NOMO-1 treated with dmso at 0.1 percent for 144 hours (cell line): ENCODE results near the gene DOK3.
A peak's percentile ranks its signal among the peaks of the same experiment; 100 is the strongest.
"Not testable (repeated sequence)": the region's sequence is repeated elsewhere in the genome, so short reads cannot be mapped to it uniquely, and the experiment has no call there.

ENCODE experiments used
- DNase-seq: peaks from one replicate; lab custom pipeline; 2025; ENCODE audit not compliant: unreplicated experiment; lab: John Stamatoyannopoulos, UW

Gene DOK3

DNA sequence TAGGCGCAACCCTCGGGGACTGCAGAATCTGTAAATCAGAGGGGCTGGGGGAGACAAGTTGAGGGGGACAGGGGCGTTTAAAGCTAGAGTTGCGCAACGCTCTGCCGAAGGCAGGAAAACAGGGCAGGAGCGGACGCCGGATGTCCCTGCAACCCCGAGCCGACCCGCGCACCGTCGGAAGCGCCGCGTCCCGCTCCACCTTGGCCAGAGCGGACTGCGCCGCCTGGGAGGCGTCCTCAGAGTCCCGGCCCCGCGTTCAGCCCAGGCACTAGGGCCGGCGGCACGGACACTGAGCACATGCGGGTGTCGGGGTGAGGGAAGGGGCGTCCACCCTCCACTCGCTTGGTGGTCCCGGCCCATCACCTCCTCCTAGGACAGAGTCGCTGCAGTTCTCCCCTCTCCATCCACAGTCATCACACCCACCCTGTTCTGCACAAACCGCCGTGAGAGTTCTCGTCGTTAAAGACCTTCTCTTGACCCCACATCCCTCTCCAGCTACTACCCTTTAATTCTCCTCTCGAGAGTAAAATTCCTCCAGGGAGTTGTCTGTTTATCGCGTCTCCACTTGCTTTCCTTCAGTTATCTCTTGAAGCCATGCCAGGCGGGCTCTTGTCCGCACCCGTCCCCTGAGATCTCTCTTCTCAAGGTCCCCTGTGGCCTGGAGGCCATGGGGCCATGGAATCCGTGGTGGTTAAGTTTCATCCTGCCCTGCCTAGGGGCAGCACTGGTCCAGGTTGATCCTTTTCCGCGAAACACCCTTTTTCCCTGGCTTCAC is 11.4 kb downstream of the DOK3 start:
- no peak for DNase-seq

DNA sequence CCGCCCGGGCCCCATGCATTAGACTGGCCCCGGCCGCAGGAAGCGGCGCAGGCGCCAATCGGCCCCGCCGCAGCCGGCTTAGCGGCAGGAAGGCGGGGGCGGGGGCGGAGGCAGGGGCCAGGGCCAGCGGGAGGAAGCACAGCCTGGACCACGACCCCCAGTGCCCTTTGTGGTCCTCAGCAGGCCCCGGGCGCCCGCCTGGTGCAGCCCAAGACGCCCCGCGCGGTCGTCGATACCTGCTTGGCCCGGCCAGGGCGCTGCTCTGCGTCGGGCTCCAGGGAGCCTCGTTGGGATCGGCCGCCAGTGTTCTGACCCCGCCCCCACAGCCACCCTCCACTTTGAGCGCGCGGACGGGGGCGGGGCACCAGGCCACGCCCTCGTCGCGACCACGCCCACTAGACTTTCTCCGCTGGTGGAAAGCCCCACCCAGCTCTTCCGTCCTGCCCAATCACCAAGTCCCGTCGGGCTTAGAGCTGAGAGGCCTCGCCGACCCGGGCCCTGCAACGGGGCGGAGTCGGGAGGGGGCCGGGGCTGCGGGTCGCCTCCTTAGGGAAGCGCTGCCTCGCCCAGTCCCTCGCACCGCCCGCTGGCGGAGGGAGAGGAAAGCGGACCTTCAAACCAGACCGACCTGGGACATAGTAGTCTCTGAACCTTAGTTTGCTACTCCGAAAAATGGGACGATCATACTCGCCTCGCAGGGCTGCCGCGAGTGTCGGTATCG is 12.2 kb downstream of the DOK3 start, which contains the start of gene PDLIM7:
Gene PDLIM7 (minus strand): TSS at position 313 of the 721 bp plus-strand sequence. CDS start 1,092 bp downstream, outside the sequence.
- peak; percentile 98 for DNase-seq

DNA sequence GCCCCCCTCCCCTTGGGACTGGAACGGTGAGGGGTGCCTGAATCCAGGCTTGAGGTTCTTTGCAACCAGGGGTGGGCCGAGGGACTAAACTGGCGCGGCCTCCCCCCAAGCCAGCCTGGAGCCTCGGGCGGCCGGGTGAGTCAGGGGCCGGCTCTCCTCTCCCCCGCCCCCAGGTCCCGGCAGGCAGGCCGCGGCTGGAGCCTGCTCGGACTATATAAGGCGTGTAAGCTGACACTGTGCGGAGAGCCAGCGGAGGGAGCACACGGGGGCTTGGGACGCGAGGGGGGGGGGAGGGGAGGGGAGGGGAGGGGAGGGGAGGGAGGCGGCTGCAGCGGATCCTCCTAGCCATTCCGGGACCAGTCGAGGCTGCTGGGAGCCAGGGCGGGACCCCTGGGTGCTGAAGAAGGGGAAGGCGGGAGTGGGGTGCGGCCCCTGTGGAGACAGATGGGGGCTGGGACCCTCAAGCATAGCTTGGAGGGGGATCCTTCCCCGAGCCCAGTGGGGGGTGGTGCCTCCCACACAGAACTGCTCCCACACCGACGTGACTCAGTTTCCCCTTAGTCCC is 12.8 kb downstream of the DOK3 start:
- no peak for DNase-seq

DNA sequence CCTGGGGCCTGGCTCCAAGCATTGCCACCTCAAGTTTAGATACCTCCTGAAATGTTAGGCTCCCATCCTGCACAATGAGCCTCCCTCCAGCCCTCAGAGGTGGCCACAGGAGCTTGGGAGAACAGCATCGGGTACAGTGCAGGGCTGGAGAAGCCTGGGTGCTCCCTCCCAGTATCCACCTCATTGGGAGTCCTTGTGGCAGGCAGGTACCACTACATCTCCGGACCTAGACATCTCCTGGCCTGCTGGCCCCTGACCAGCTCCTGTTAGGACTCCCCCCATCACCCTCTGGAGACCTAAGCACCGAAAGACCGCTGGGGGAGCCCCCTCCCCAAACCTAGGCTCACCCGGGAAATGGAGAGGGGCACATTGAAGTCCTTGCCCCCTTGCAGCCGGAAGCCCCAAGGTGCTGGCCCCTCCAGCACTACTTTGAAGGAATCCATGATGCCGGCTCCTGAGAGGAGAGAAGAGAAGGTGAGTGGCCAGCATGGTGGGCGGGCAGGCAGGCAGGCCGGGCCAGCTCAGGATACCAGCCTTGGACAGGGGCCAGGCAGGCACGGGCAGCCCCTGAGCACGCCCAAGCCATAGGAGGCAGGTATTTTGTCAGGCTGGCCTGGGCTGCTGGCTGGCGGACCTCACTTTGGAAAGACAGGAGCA is 13.4 kb downstream of the DOK3 start:
- no peak for DNase-seq

DNA sequence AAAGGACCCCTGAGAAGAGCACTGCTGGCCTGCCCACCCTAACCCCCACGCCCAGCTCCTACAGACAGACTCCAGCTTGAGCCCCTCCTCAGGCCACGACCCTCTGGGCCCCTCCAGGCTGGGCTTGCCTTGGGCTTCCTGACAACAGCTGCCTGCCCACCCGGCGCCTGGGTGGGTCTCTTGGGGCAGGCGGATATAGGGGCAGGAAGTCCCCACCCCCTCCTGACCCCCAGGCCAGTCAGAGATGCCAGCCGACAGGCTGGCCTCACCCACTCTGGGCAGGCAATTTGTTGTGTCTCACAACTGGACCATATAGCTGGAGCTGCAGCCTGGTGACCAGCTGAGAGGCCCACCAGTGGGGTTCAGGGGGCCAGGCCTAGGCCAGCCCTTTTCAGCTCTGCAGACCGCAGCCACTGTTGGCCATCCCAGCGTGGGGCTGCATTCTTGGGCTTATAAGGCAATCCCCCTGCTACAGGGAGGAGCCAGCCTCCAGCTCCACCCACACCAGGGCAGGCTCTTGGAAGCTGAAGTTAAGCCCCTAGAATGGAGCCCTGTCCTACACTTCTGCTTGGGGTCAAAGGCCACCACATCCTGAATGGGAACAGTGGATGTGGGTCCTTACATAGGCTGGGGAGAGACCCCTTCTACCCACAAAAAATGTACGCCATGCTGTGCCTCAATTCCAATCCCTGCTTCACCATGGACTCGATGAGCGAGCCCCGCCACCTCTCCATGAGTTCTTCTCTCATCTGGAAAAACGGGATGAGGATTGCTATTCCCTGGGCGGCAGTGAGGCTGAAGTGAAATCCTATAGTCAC is 14.2 kb downstream of the DOK3 start:
- peak; percentile 18 for DNase-seq

DNA sequence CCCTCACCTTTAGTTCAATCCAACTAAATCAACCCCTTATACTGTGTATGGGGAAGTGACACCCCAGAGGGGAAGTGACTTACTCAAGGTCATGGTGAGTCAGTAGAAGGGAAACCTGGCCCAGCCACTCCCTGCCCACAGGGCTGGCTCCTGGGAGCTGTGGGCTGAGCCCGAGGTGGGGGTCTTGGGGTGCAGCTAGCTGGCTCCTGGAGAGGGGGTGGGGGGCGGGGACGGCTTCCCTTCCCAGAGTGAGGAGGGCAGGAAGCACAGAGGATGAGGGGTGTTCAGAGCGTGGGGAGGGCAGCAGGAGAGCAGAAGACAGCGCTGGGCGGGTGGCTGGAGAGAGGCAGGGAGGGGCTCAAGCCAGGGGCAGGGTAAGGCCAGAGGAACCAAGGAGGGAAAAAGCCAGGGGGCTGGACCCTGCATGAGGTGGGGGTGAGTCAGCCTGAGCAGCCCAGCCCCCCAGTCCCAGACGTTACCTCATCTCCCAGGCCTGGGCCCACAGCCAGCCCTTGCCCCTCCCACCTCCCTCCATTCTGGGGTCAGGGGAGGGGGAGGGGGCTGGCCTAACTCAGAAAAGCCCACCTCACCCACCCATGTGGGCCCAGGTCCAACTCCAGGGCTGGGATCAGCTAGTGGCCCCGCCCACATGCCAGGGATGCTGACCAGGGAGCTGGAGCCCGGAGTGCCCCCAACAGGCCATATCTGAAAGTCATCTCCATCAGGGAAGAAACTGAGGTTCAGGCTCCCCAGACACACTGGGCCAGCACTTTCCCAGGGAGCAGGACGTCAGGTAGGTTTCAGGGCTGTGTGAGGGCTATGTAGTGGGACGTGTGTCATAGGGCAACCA is 15.1 kb downstream of the DOK3 start:
- DNase-seq = peak; percentile 80

DNA sequence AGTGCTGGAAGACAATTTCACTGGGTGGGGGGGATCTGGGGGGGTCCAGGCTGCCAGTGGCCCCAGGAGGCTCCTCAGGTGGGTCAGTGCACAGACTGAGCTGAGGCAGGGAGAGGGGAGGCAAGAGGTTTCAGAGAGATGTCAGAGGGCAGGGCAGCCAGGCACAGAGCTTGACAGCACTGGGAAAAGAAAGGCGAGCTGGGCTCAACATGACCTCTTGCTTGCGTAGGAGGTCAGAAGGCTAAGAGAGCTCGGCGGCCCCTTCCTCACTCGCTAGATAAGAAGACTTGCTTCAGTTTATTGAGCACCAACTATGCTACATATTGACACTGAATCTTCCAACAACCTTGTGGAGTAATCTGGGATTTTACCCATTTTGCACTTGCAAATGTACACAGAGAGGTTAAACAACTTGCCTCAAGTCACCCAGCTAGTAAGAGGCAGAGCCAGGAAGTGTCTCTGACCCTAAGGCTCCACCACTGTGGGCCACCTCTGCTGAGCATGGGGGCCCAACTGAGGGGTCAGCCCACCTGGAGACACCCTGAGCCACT is 15.8 kb downstream of the DOK3 start:
- no peak for DNase-seq

DNA sequence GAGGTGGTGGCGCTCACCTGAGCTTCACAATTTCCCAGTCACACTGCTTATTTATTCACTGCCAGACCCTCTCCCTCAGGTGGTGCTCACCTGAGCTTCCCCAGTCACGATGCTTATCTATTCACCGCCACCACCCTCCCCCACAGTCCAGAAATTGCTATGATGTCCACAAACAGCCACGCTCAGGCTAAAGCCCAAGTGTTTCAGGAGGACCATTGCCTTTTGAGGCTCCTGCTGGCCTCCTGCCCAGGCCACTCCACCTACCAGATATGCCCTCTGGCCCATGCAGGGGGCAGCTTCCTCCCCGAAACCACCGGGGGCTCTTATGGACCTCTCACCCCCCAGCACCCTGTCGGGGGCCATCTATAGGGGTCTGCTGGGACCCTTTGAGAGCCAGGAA is 16.8 kb downstream of the DOK3 start:
- DNase-seq = no peak

DNA sequence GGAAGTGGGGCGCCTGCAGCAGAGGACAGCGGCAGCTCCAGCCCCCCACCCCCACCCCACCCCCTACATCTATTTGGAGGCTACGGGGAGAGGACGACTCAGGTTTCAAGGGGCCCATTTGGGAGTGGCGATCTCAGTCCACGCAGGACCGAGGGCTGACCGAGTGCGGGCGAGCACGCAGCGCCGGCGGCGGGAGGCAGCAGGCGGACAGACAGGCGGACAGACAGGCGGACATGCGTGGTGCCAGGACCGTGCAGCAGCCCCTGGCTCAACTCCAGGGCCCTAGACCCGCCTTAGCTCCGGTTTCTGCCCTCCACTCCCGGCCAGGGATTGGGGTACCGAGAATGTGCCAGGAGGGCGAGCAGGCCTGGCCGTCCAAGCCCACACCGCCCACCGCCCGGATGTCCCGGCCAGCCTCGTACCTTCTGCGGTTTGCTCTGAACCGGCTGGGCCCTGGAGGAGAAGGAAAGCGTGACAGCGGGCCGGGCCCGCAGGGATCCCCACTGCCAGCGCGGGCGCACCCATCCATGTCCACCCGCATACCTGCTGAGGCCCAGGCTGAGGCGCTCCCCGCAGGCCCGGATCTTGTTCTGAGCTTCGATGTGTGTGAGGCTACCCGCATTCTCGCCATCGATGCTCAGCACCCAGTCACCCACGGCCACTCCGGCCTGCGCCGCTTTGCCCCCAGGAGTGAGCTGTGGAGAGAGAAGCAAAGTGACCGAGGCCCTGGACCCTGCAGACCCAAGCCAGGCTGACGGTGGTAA is 17.5 kb downstream of the DOK3 start:
- no peak for DNase-seq

DNA sequence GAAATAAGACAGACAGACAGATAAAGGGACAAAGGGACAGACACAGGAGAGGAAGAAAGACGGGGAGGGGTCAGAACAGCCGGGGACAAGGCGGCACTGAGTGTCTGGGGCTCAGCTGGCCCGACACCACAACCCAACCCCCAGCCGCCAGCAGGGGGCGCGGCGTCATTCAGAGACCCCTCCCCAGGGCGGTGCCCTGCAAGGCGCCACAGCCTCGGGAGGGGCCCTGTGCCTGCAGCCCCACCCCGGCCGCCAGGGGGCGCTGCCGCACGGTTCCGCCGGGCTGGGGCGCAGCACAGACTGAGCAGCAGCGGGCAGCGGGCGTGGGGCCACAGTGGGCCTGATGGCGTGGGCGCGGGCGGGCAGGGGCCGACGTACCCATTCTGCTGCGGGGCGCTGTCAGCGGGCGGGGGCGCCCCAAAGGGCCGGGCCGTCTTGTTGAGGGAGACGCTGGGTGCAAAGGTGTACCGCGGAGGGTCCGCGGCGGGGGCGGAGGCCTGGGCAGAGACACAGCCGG is 18.1 kb downstream of the DOK3 start:
- DNase-seq = no peak

DNA sequence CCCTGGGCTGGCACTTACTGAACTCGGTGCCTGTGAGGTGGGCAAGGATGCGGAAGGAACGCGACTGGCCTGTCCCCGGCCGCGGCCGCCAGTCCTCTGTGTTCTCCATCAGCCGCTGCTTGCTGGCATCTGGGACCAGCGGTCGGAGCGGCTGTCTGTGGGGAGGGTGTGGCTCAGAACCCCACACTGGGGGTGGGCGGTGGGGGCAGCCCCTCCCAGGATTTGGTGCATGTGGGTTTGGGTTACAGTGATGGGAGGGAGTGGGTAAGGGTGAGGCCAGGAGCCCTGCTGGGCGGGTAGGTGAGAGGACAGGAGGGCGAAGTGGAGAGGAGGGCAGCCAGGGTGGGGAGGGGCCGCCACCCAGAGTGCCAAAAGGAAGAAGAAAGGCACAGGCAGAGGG is 18.6 kb downstream of the DOK3 start:
- DNase-seq = no peak

DNA sequence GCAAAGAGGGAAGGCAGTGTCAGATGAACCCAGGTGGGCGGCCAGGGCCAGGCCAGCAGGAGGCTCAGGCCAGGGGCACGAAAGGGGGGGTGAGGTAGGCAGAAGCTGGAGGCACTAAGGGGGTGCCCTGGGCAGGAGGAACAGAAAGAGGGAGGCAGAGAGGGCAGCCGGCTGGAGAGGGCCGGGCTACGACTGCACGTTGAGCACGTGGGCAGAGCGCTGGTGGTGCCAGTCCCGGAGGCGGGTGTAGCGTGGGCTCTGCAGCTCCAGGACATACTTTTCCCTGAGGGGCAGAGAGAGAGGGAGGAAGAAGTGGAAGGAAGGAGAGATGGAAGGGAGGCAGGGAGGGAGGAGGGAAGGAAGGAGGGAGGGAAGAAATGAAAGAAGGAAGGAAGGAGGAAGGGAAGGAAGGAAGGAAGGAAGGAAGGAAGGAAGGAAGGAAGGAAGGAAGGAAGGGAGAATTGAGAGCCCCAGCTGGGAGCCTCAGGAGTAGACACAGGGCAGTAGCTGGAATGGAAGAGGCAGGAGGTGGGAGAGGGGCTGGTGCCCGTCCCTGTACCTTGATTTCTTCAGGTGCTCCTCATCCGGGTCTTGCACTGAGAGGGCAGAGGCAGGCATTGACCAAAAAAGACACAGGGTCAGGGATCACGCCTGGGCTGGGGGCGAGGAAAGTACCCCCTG is 19.2 kb downstream of the DOK3 start:
- no peak for DNase-seq

DNA sequence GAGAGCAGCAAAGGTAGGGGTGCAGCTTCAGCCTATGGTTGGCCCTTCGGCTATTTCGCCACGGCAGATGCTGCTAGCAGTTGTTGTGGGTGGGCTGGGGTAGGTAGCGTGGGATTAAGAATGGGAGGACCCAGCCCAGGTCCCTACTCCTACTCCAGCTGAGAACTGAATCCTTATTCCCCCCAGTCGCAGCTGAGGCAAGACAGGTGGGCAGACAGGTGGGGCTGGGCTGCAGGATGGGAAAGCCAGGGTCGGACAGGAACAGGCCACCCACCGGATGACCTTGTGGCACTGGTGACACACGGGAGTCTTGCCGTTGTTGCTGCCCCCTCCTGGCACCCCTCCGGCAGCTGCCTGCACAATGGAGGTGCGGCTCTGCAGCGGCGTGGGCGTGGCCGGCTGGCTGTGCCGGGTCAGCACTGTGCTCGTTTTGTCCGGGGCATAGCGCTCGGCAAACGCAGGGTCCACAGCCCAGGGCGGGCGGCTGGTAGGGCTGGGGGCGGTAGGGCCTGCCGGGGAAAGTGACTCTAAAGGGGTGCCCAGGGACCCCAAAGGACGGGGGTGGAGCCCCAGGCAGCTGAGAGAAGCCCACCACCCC is 20.4 kb downstream of the DOK3 start:
- no peak for DNase-seq

DNA sequence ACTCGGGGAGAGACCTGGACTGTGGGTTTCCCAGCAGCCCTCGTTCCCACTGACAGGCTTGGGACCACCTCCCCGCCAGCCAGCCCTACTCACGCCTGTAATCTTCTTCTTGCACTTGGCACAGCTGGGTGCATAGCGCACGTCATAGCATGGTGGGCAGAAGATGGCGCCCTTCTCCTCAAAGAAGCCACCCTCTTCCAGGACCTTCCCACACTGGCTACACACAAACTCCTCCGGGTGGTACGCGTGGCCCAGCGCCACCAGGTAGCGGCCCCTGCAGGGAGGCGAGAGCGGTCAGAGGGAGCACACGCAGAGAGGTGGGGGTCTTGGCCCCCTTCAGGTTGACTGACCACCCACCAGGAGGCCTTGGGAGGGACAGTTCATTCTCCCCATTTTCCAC is 21.7 kb downstream of the DOK3 start:
- DNase-seq = no peak

DNA sequence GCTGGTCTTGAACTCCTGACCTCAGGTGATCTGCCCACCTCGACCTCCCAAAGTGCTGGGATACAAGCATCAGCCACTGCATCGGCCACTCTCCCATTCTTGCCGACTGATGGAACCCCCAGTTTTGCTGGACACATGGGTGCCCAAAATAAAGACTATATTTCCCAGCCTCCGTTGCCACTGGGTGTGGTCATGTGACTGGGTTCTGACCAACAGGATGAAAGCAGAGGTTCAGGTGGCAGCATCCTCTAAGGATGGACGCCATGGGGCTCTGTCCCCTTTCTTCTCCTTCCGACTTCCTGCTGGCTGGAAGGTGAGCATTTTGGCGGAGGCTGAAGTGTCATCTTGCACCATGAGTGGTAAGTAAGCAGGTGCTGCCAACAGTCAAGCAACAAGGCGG is 22.5 kb downstream of the DOK3 start:
- DNase-seq = no peak

DNA sequence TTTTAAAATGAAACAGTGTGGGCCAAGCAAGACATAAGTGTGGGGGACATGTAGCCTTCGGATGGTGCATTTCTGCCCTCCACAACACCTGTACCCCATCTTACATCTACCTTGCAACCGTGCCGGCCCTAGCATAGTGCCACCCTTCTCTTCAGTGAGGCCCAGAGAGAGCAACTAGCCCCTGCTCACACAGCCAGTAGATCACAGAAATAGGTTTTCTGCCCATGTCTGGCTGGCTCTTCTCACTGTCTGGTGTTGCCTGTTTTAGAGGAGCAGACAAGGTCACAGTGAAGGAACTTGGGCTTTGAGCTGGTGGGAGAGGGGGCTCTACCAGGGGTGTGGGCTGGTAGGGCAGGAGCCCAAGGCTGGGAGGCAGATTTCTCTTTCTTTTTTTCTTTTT is 23.4 kb downstream of the DOK3 start:
- DNase-seq = no peak

DNA sequence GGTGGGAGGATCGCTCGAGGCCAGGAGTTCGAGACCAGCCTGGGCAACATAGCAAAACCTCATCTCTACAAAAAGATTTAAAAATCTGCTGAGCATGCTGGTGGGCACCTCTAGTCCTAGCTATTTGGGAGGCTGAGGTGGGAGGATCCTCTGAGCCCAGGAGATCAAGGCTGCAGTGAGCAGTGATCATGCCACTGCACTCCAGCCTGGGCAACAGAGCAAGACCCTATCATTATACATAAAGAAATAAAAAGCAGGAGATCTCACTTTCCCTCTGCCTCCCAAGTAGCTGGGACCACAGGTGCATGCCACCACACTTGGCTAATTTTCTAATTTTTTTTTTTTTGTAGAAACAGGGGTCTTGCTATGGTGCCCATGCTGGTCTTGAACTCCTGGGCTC is 23.9 kb downstream of the DOK3 start:
- DNase-seq = not testable (repeated sequence)
